HCT116 (cell line): ENCODE measurements around the gene GPX5. TPM values are rescaled to one million over a fixed set of nuclear protein-coding genes. Genes with fewer than 3 reads are reported as not detected.

Experiments used
- ATAC-seq: fragments of 200-7000 bp; cut with Tn5 transposase; 2 replicates; pipeline ENCODE4 v1.9.1; 2020; ENCODE audit warnings: mild to moderate bottlenecking, moderate library complexity
- BruUV-seq: library from RNA; stranded (reverse); fragments of 400-500 nt; replicated peaks from 2 replicates; lab custom pipeline; 2021; lab: Mats Ljungman, UMichigan
- CTCF ChIA-PET: fragments of 300-600 bp; sonication (Branson Sonifier 250); formaldehyde crosslinking; loops from one replicate; lab custom pipeline; 2021; ENCODE audit warnings: antibody characterized with exemption; lab: Charles Lee
- POLR2A ChIA-PET: fragments of 300-600, 350-600 bp; sonication (Branson Sonifier 250); formaldehyde crosslinking; loops from one replicate; lab custom pipeline; 2021; ENCODE audit warnings: antibody characterized with exemption; lab: Charles Lee
- RAD21 ChIA-PET, 2 experiments: fragments of 300-600 bp; sonication (Branson Sonifier 250); formaldehyde crosslinking; loops; one replicate each; lab custom pipeline; 2023; ENCODE audit warnings: low total read pairs in 2 of 2; ENCODE audit not compliant: uncharacterized antibody in 2 of 2, unreplicated experiment in 2 of 2, low non-redundant PET in 1 of 2; lab: Charles Lee
- DNase-seq: peaks from one replicate; pipeline ENCODE4 v3.0.0-alpha.2; 2010; ENCODE audit warnings: low read depth, low spot score
- H2AFZ ChIP-seq: fragments of 200-600 bp; shearing (Covaris generic), sonication (generic); 2 replicates; pipeline ENCODE4 v1.6.1; 2017; ENCODE audit warnings: low read depth, mixed run types, mixed read lengths, antibody characterized with exemption, low read length; ENCODE audit not compliant: poor library complexity, severe bottlenecking
- H3K27ac ChIP-seq: 2 replicates; pipeline ENCODE4 v1.5.1; 2012; ENCODE audit warnings: low read depth, low read length
- H3K27me3 ChIP-seq: fragments of 200-600 bp; sonication (generic); 2 replicates; pipeline ENCODE4 v1.6.1; 2016; ENCODE audit warnings: mixed run types, low read length, mixed read lengths; ENCODE audit not compliant: insufficient read depth
- H3K36me3 ChIP-seq, 2 experiments: fragments of 200-500 bp in 1 of 2; fragments of 200-600 bp in 1 of 2; sonication (Bioruptor generic) in 1 of 2; sonication (generic) in 1 of 2; 2 replicates each; pipeline versions ENCODE4 v1.5.1 to v1.6.1; 2014 to 2016; ENCODE audit warnings: low read length in 2 of 2, inconsistent platforms in 1 of 2, mixed read lengths in 1 of 2, mixed run types in 1 of 2; ENCODE audit not compliant: insufficient read depth in 2 of 2, control insufficient read depth in 1 of 2
- H3K4me1 ChIP-seq, 2 experiments: fragments of 200-600 bp in 1 of 2; sonication (generic) in 1 of 2; 2 replicates each; pipeline versions ENCODE4 v1.5.1 to v1.6.1; 2012 to 2017; ENCODE audit warnings: low read length in 2 of 2, inconsistent platforms in 1 of 2, mild to moderate bottlenecking in 1 of 2, mixed read lengths in 1 of 2, mixed run types in 1 of 2, moderate library complexity in 1 of 2; ENCODE audit not compliant: insufficient read depth in 2 of 2, control insufficient read depth in 1 of 2
- H3K4me2 ChIP-seq: fragments of 200-600 bp; sonication (generic); 2 replicates; pipeline ENCODE4 v1.6.1; 2017; ENCODE audit warnings: mixed run types, low read length, mixed read lengths
- H3K4me3 ChIP-seq, 2 experiments: fragments of 200-600 bp in 1 of 2; sonication (generic) in 1 of 2; replicated peaks in 1 of 2; 2 replicates each; pipeline ENCODE4 v1.5.1; 2011 to 2016; ENCODE audit warnings: low read length in 2 of 2, control low read depth in 1 of 2, low read depth in 1 of 2, mild to moderate bottlenecking in 1 of 2, mixed read lengths in 1 of 2, mixed run types in 1 of 2
- H3K79me2 ChIP-seq: fragments of 200-600 bp; sonication (generic); 2 replicates; pipeline ENCODE4 v1.6.1; 2017; ENCODE audit warnings: mild to moderate bottlenecking, mixed run types, low read length, moderate library complexity, mixed read lengths; ENCODE audit not compliant: insufficient read depth
- H3K9ac ChIP-seq: fragments of 200-600 bp; sonication (generic); 2 replicates; pipeline ENCODE4 v1.6.1; 2016; ENCODE audit warnings: low read length, mixed read lengths
- H3K9me2 ChIP-seq: fragments of 200-600 bp; sonication (generic), shearing (Covaris generic); 2 replicates; pipeline ENCODE4 v1.6.1; 2017; ENCODE audit warnings: mixed run types, mild to moderate bottlenecking, moderate library complexity; ENCODE audit not compliant: insufficient read depth
- H3K9me3 ChIP-seq, 2 experiments: fragments of 200-500 bp in 1 of 2; fragments of 200-600 bp in 1 of 2; sonication (Bioruptor generic) in 1 of 2; sonication (generic) in 1 of 2; 2 replicates each; pipeline ENCODE4 v1.6.1; 2014 to 2017; ENCODE audit warnings: low read length in 2 of 2, mixed read lengths in 2 of 2, inconsistent platforms in 1 of 2, low read depth in 1 of 2, mild to moderate bottlenecking in 1 of 2, mixed run types in 1 of 2, moderate library complexity in 1 of 2; ENCODE audit not compliant: control insufficient read depth in 1 of 2, insufficient read depth in 1 of 2
- H4K20me1 ChIP-seq: fragments of 200-600 bp; sonication (generic), shearing (Covaris generic); 2 replicates; pipeline ENCODE4 v1.6.1; 2017; ENCODE audit warnings: mixed run types, mild to moderate bottlenecking, moderate library complexity; ENCODE audit not compliant: insufficient read depth
- EGR1 ChIP-seq: IDR thresholded peaks from 2 replicates; pipeline ENCODE4 v1.6.1; 2012; ENCODE audit warnings: low read depth
- EZH2phosphoT487 ChIP-seq: fragments of 200-600 bp; IDR thresholded peaks from 2 replicates; pipeline ENCODE4 v1.6.1; 2018; ENCODE audit warnings: antibody characterized with exemption, borderline replicate concordance
- POLR2A ChIP-seq: IDR thresholded peaks from 2 replicates; pipeline ENCODE4 v1.7.0; 2011; ENCODE audit warnings: borderline replicate concordance; ENCODE audit not compliant: insufficient read depth, insufficient read length; ENCODE audit errors: extremely low read depth
- RAD21 ChIP-seq: IDR thresholded peaks from 2 replicates; pipeline ENCODE4 v1.6.1; 2012; ENCODE audit warnings: low read depth, mild to moderate bottlenecking
- REST ChIP-seq: IDR thresholded peaks from 2 replicates; pipeline ENCODE4 v1.6.1; 2012; ENCODE audit warnings: low read depth
- SIN3A ChIP-seq: IDR thresholded peaks from 2 replicates; pipeline ENCODE4 v1.6.1; 2012; ENCODE audit warnings: low read depth
- SP1 ChIP-seq: IDR thresholded peaks from 2 replicates; pipeline ENCODE4 v1.6.1; 2012; ENCODE audit warnings: low read depth
- intact Hi-C: fragments of 100-400 bp; cut with micrococcal nuclease; formaldehyde crosslinking; loops from 2 replicates; pipeline ENCODE4 v1.10.0; 2022
- total RNA-seq: library from RNA; stranded (reverse); gene quantifications from one replicate; pipeline ENCODE4 v1.2.1, GENCODE V29; 2021; ENCODE audit not compliant: unreplicated experiment
- TF ChIP-seq, protein P1 (sequence below): IDR thresholded peaks from 2 replicates; pipeline ENCODE4 v1.6.1; 2012

GPX5 gene
- total RNA-seq, 1 experiment from 2014 or later: not detected

- DNase-seq (no peak), ATAC-seq (no peak)
- no peaks in the 10 kb centered on the region for H3K79me2 ChIP-seq
- H2AFZ ChIP-seq: no peak overlapping the region
- no peak overlapping the region for H3K4me3 ChIP-seq
- peaks cover 7% of the 10 kb centered on the region; the same call in 1 of the 2 replicates for H3K27me3 ChIP-seq
- H3K4me1 ChIP-seq: no peaks in the 10 kb centered on the region
- intact Hi-C loops: no loop called here
- TF ChIP-seq, protein P1, sequence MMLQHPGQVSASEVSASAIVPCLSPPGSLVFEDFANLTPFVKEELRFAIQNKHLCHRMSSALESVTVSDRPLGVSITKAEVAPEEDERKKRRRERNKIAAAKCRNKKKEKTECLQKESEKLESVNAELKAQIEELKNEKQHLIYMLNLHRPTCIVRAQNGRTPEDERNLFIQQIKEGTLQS: no peak
- TF ChIP-seq RAD21 (no peak), EGR1 (no peak), REST (no peak), EZH2phosphoT487 (no peak), SIN3A (no peak), POLR2A (no peak), SP1 (no peak)
- H3K9me3 ChIP-seq: no peaks in the 10 kb centered on the region
- CTCF ChIA-PET: interaction anchor here (1.3 kb wide), 1 partner anchor 11 kb away, joined by 3 read pairs; no protein-coding TSS in a partner anchor
- H3K9ac ChIP-seq: no peak overlapping the region
- RAD21 ChIA-PET: no interaction called here
- H4K20me1 ChIP-seq: no peaks in the 10 kb centered on the region
- no peak overlapping the region for H3K27ac ChIP-seq
- POLR2A ChIA-PET: no interaction called here
- BruUV-seq: no TSS peak
- no peaks in the 10 kb centered on the region for H3K9me2 ChIP-seq
- H3K36me3 ChIP-seq: no peaks in the 10 kb centered on the region
- H3K4me2 ChIP-seq: no peak overlapping the region
Observed at GRCh38 chr6:28553384-28553985, 27.8 kb downstream of the GPX5 start.
